SK-N-SH treated with all-trans-retinoic acid at 6 μM for 48 hours (cell line): ENCODE data around the gene SHF.

Source experiments
- ATAC-seq: fragments of 200-7000 bp; cut with Tn5 transposase; 3 replicates; pipeline ENCODE4 v1.9.1; 2020; ENCODE audit warnings: mild to moderate bottlenecking, moderate library complexity
- BACH2 ChIP-seq: fragments of 250-450 bp; sonication (Bioruptor Pico); IDR thresholded peaks from 2 replicates; pipeline ENCODE4 v1.9.0; 2021; ENCODE audit warnings: mild to moderate bottlenecking, borderline replicate concordance
- CSDC2 ChIP-seq: fragments of 250-450 bp; sonication (Bioruptor Pico); IDR thresholded peaks from 2 replicates; pipeline ENCODE4 v1.5.0; 2020; ENCODE audit warnings: mild to moderate bottlenecking, moderate library complexity
- CSRNP3 ChIP-seq: fragments of 250-450 bp; sonication (Bioruptor Pico); IDR thresholded peaks from 2 replicates; pipeline ENCODE4 v1.5.1; 2021; ENCODE audit warnings: mild to moderate bottlenecking, moderate library complexity
- ESRRG ChIP-seq: fragments of 250-450 bp; sonication (Bioruptor Pico); IDR thresholded peaks from 2 replicates; pipeline ENCODE4 v1.6.1; 2021; ENCODE audit warnings: mild to moderate bottlenecking
- GLIS3 ChIP-seq: fragments of 250-450 bp; sonication (Bioruptor Pico); IDR thresholded peaks from 2 replicates; pipeline ENCODE4 v1.5.0; 2020; ENCODE audit warnings: mild to moderate bottlenecking, moderate library complexity
- ISL1 ChIP-seq: fragments of 250-450 bp; sonication (Bioruptor Pico); IDR thresholded peaks from 2 replicates; pipeline ENCODE4 v2.1.2; 2022; ENCODE audit warnings: mild to moderate bottlenecking, moderate library complexity
- OSR1 ChIP-seq: fragments of 250-450 bp; sonication (Bioruptor Pico); IDR thresholded peaks from 2 replicates; pipeline ENCODE4 v1.8.0; 2022; ENCODE audit warnings: moderate library complexity, mild to moderate bottlenecking, inconsistent platforms
- PATZ1 ChIP-seq: fragments of 250-450 bp; sonication (Bioruptor Pico); IDR thresholded peaks from 2 replicates; pipeline ENCODE4 v1.8.0; 2020; ENCODE audit warnings: mild to moderate bottlenecking, moderate library complexity, borderline replicate concordance
- PPARA ChIP-seq: fragments of 250-450 bp; sonication (Bioruptor Pico); IDR thresholded peaks from 2 replicates; pipeline ENCODE4 v1.5.0; 2020; ENCODE audit warnings: mild to moderate bottlenecking, borderline replicate concordance
- RARB ChIP-seq: fragments of 250-450 bp; sonication (Bioruptor Pico); IDR thresholded peaks from 2 replicates; pipeline ENCODE4 v1.8.0; 2021; ENCODE audit warnings: mild to moderate bottlenecking, moderate library complexity
- SNAI2 ChIP-seq: fragments of 250-450 bp; sonication (Bioruptor Pico); IDR thresholded peaks from 2 replicates; pipeline ENCODE4 v1.5.0; 2020; ENCODE audit warnings: mild to moderate bottlenecking, moderate library complexity
- TCF4 ChIP-seq: fragments of 250-450 bp; sonication (Bioruptor Pico); IDR thresholded peaks from 2 replicates; pipeline ENCODE4 v1.8.0; 2021; ENCODE audit warnings: mild to moderate bottlenecking, moderate library complexity, borderline replicate concordance
- TOX ChIP-seq: fragments of 250-450 bp; sonication (Bioruptor Pico); IDR thresholded peaks from 2 replicates; pipeline ENCODE4 v1.8.0; 2021; ENCODE audit warnings: mild to moderate bottlenecking, moderate library complexity, borderline replicate concordance
- TSHZ2 ChIP-seq: fragments of 250-450 bp; sonication (Bioruptor Pico); IDR thresholded peaks from 2 replicates; pipeline ENCODE4 v1.5.0; 2020; ENCODE audit warnings: mild to moderate bottlenecking, moderate library complexity
- ZC3H10 ChIP-seq: fragments of 250-450 bp; sonication (Bioruptor Pico); IDR thresholded peaks from 2 replicates; pipeline ENCODE4 v1.5.1; 2021; ENCODE audit warnings: mild to moderate bottlenecking, moderate library complexity
- ZFP3 ChIP-seq: fragments of 250-450 bp; sonication (Bioruptor Pico); IDR thresholded peaks from 2 replicates; pipeline ENCODE4 v1.5.0; 2020; ENCODE audit warnings: mild to moderate bottlenecking, moderate library complexity
- ZFP30 ChIP-seq: fragments of 450-650 bp; formaldehyde crosslinking; IDR thresholded peaks from 2 replicates; pipeline ENCODE4 v1.5.0; 2022; ENCODE audit warnings: mild to moderate bottlenecking, moderate library complexity
- ZNF565 ChIP-seq: fragments of 450-650 bp; formaldehyde crosslinking; conservative IDR thresholded peaks from 2 replicates; pipeline ENCODE4 v1.5.0; 2020; ENCODE audit warnings: low read depth, mild to moderate bottlenecking, moderate library complexity
- ZNF70 ChIP-seq: fragments of 450-650 bp; formaldehyde crosslinking; IDR thresholded peaks from 2 replicates; pipeline ENCODE4 v1.5.0; 2020; ENCODE audit warnings: mild to moderate bottlenecking, moderate library complexity
- ZNF8 ChIP-seq: fragments of 450-650 bp; formaldehyde crosslinking; IDR thresholded peaks from 2 replicates; pipeline ENCODE4 v1.5.0; 2020; ENCODE audit warnings: mild to moderate bottlenecking, moderate library complexity
- TF ChIP-seq, protein P1 (sequence below): fragments of 250-450 bp; sonication (Bioruptor Pico); IDR thresholded peaks from 2 replicates; pipeline ENCODE4 v1.5.1; 2020; ENCODE audit warnings: low read depth, mild to moderate bottlenecking, moderate library complexity
- TF ChIP-seq, protein P2 (sequence below): fragments of 250-450 bp; sonication (Bioruptor Pico); IDR thresholded peaks from 2 replicates; pipeline ENCODE4 v1.8.0; 2021; ENCODE audit warnings: low read depth, mild to moderate bottlenecking, moderate library complexity, borderline replicate concordance

SHF gene

GRCh38 chr15:45177285-45177684, 10.5 kb downstream of the SHF start (continued):
- TF ChIP-seq ZC3H10 (CRISPR knock-in tag) (no peak), ZNF70 (CRISPR knock-in tag) (no peak), TOX (no peak), CSDC2 (no peak), SNAI2 (CRISPR knock-in tag) (no peak), PPARA (no peak), ZNF8 (no peak), ZFP30 (CRISPR knock-in tag) (no peak), CSRNP3 (CRISPR knock-in tag) (no peak)
- TF ChIP-seq, all 23 proteins: peak for 0

DNA sequence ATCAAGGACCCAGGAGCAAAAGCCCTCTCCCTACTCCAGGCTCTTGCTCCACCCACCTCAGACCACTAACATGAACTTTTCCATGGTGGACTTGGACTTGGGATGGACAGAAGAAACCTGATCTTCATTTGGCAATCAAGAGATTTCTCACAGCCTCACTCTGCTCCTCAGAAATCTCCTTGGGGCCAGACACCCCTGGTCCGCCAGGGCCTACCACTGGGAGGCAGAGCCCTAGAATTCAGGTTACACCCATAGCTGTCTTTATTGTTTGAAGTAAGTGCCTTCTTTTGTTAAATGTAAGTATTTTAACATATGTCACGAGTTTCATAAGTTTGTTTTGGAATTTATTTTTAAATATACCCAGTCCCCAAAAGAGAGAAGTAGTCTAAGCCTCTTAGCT, 13.2 kb downstream of the SHF start:
- no peak for ATAC-seq
- TF ChIP-seq OSR1 = no peak
- TF ChIP-seq ESRRG (CRISPR knock-in tag) = no peak
- no peak for TF ChIP-seq TCF4 (CRISPR knock-in tag)
- TF ChIP-seq GLIS3 = no peak
- TF ChIP-seq ISL1 (CRISPR knock-in tag) = no peak
- TF ChIP-seq SNAI2 (CRISPR knock-in tag) = no peak
- TF ChIP-seq, protein P1, sequence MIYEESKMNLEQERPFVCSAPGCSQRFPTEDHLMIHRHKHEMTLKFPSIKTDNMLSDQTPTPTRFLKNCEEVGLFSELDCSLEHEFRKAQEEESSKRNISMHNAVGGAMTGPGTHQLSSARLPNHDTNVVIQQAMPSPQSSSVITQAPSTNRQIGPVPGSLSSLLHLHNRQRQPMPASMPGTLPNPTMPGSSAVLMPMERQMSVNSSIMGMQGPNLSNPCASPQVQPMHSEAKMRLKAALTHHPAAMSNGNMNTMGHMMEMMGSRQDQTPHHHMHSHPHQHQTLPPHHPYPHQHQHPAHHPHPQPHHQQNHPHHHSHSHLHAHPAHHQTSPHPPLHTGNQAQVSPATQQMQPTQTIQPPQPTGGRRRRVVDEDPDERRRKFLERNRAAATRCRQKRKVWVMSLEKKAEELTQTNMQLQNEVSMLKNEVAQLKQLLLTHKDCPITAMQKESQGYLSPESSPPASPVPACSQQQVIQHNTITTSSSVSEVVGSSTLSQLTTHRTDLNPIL = no peak
- no peak for TF ChIP-seq ZNF70 (CRISPR knock-in tag)
- no peak for TF ChIP-seq ZNF565 (CRISPR knock-in tag)
- no peak for TF ChIP-seq PATZ1 (CRISPR knock-in tag)
- no peak for TF ChIP-seq TSHZ2
- no peak for TF ChIP-seq ZFP3 (CRISPR knock-in tag)

GRCh38 chr15:45174069-45174468, 13.7 kb downstream of the SHF start:
- TF ChIP-seq TCF4 (CRISPR knock-in tag) (no peak), ZNF565 (CRISPR knock-in tag) (no peak), ESRRG (CRISPR knock-in tag) (no peak), ZNF70 (CRISPR knock-in tag) (no peak), CSDC2 (no peak), PPARA (no peak), ZNF8 (no peak), OSR1 (no peak), ZFP3 (CRISPR knock-in tag) (no peak), SNAI2 (CRISPR knock-in tag) (no peak), RARB (CRISPR knock-in tag) (no peak), ISL1 (CRISPR knock-in tag) (no peak), CSRNP3 (CRISPR knock-in tag) (no peak), BACH2 (CRISPR knock-in tag) (no peak)
- TF ChIP-seq, protein P2, sequence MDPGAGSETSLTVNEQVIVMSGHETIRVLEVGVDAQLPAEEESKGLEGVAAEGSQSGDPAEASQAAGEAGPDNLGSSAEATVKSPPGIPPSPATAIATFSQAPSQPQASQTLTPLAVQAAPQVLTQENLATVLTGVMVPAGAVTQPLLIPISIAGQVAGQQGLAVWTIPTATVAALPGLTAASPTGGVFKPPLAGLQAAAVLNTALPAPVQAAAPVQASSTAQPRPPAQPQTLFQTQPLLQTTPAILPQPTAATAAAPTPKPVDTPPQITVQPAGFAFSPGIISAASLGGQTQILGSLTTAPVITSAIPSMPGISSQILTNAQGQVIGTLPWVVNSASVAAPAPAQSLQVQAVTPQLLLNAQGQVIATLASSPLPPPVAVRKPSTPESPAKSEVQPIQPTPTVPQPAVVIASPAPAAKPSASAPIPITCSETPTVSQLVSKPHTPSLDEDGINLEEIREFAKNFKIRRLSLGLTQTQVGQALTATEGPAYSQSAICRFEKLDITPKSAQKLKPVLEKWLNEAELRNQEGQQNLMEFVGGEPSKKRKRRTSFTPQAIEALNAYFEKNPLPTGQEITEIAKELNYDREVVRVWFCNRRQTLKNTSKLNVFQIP (CRISPR knock-in tag) = no peak
- no peak for ATAC-seq
